ENCODE results near the gene CPED1.
"Not testable (repeated sequence)": the region's sequence is repeated elsewhere in the genome, so short reads cannot be mapped to it uniquely, and the experiment has no call there.

The CPED1 gene

GRCh38 chr7:120997882-120998474 is 9.5 kb downstream of the CPED1 start:
- DNase-seq: no peak

GRCh38 chr7:120998520-120998919 is 10.0 kb downstream of the CPED1 start:
- no peak for DNase-seq

GRCh38 chr7:120998996-120999565 is 10.6 kb downstream of the CPED1 start:
- no peak for DNase-seq

GRCh38 chr7:121000081-121000983 is 11.8 kb downstream of the CPED1 start:
- DNase-seq: no peak

- no peak for DNase-seq
Measured at GRCh38 chr7:121001234-121001906, 12.9 kb downstream of the CPED1 start.

- DNase-seq: no peak
Measured at GRCh38 chr7:121002048-121002756, 13.7 kb downstream of the CPED1 start.

- DNase-seq: no peak
Measured at GRCh38 chr7:121002757-121003200, 14.3 kb downstream of the CPED1 start.

GRCh38 chr7:121003986-121004685 is 15.6 kb downstream of the CPED1 start:
- no peak for DNase-seq

GRCh38 chr7:121005058-121005457 is 16.5 kb downstream of the CPED1 start:
- DNase-seq: not testable (repeated sequence)

GRCh38 chr7:121005996-121006584 is 17.6 kb downstream of the CPED1 start:
- DNase-seq: no peak

- DNase-seq: no peak
Measured at GRCh38 chr7:121006711-121007315, 18.3 kb downstream of the CPED1 start.

GRCh38 chr7:121008816-121009215 is 20.3 kb downstream of the CPED1 start:
- no peak for DNase-seq

GRCh38 chr7:121011401-121011800 is 22.9 kb downstream of the CPED1 start:
- DNase-seq: no peak

GRCh38 chr7:121012170-121012874 is 23.8 kb downstream of the CPED1 start:
- no peak for DNase-seq

- DNase-seq: no peak
Measured at GRCh38 chr7:121012919-121013318, 24.4 kb downstream of the CPED1 start.

- DNase-seq: no peak
Measured at GRCh38 chr7:121015560-121015959, 27.0 kb downstream of the CPED1 start.

- no peak for DNase-seq
Measured at GRCh38 chr7:121016966-121017365, 28.5 kb downstream of the CPED1 start.

- no peak for DNase-seq
Measured at GRCh38 chr7:121017586-121017985, 29.1 kb downstream of the CPED1 start.

- no peak for DNase-seq
Measured at GRCh38 chr7:121019018-121019417, 30.5 kb downstream of the CPED1 start.

GRCh38 chr7:121020249-121020988 is 31.9 kb downstream of the CPED1 start:
- no peak for DNase-seq
